ENCODE data around the gene CMTM3. TPM values are rescaled to one million over a fixed set of nuclear protein-coding genes. Genes with fewer than 3 reads are reported as not detected.
"Not testable (repeated sequence)": the region's sequence is repeated elsewhere in the genome, so short reads cannot be mapped to it uniquely, and the experiment has no call there.

The CMTM3 gene
- polyA plus RNA-seq, 1 experiment, result 33.5 TPM

GRCh38 chr16:66562986-66563385, 41.5 kb upstream of the CMTM3 start:
- no peak for TF ChIP-seq CTCF (IDR thresholded peaks at IDR 0.05; ENCODE audit: low read depth, low read length)
- CTCF ChIA-PET, result interaction anchor here (1.1 to 2.3 kb wide), 5 partner anchors 8 to 310 kb away, joined by 3 to 8 read pairs (median 4); no protein-coding TSS in a partner anchor
- H3K9me3 ChIP-seq (ENCODE audit: control insufficient read depth, insufficient read depth, low read length), result no peaks in the 10 kb centered on the region; the same call in 1 of the 2 replicates
- H3K27me3 ChIP-seq (ENCODE audit: control insufficient read depth, insufficient read depth, low read length), result no peaks in the 10 kb centered on the region
- no peak for DNase-seq (ENCODE audit: low read depth, low spot score)
- no peak overlapping the region for H3K27ac ChIP-seq (ENCODE audit: low read depth, low read length)
- no peak overlapping the region for H3K4me3 ChIP-seq (ENCODE audit: low read depth, low read length)
- POLR2A ChIA-PET, result no interaction called here

- no peak for TF ChIP-seq CTCF (IDR thresholded peaks at IDR 0.05; ENCODE audit: low read depth, low read length)
- Histone ChIP-seq H3K27me3 (ENCODE audit: control insufficient read depth, insufficient read depth, low read length) (no peaks in the 10 kb centered on the region), H3K4me3 (ENCODE audit: low read depth, low read length) (no peak overlapping the region), H3K9me3 (ENCODE audit: control insufficient read depth, insufficient read depth, low read length) (no peaks in the 10 kb centered on the region; the same call in 1 of the 2 replicates), H3K27ac (ENCODE audit: low read depth, low read length) (no peak overlapping the region)
- CTCF ChIA-PET, result interaction anchor here (0.6 to 2.3 kb wide), 5 partner anchors 45 to 326 kb away, joined by 3 to 8 read pairs (median 4); no protein-coding TSS in a partner anchor
- POLR2A ChIA-PET, result interaction anchor here (1.2 kb wide), 1 partner anchor 11 kb away, joined by 3 read pairs; the partner anchor contains the start of gene CKLF
- no peak for DNase-seq (ENCODE audit: low read depth, low spot score)
Observed at GRCh38 chr16:66563574-66564334, 40.8 kb upstream of the CMTM3 start.

GRCh38 chr16:66566051-66566901, 38.2 kb upstream of the CMTM3 start, which contains the start of gene CMTM1:
TSS of gene CMTM1 (plus strand) at chr16:66566439. CDS start at chr16:66566514, 75 bp downstream.
- no peak within 1 kb of the TSS for H3K4me3 ChIP-seq (ENCODE audit: low read depth, low read length)
- H3K27me3 ChIP-seq (ENCODE audit: control insufficient read depth, insufficient read depth, low read length), result no peaks in the 10 kb centered on the region
- H3K27ac ChIP-seq (ENCODE audit: low read depth, low read length), result no peak within 1 kb of the TSS
- DNase-seq (ENCODE audit: low read depth, low spot score), result no peak
- ChIA-PET CTCF (no interaction called here), POLR2A (no interaction called here)
- TF ChIP-seq CTCF (IDR thresholded peaks at IDR 0.05; ENCODE audit: low read depth, low read length), result no peak
- H3K9me3 ChIP-seq (ENCODE audit: control insufficient read depth, insufficient read depth, low read length), result no peaks in the 10 kb centered on the region; the same call in 1 of the 2 replicates

- H3K9me3 ChIP-seq (ENCODE audit: control insufficient read depth, insufficient read depth, low read length); POLR2A ChIA-PET; H3K4me3 ChIP-seq (ENCODE audit: low read depth, low read length); H3K27ac ChIP-seq (ENCODE audit: low read depth, low read length); DNase-seq (ENCODE audit: low read depth, low spot score); H3K27me3 ChIP-seq (ENCODE audit: control insufficient read depth, insufficient read depth, low read length); CTCF ChIA-PET: not testable (repeated sequence)
Observed at GRCh38 chr16:66567270-66567669, 37.2 kb upstream of the CMTM3 start.

GRCh38 chr16:66568355-66568754, 36.1 kb upstream of the CMTM3 start:
- H3K4me3 ChIP-seq (ENCODE audit: low read depth, low read length), result no peak overlapping the region
- no peaks in the 10 kb centered on the region for H3K27me3 ChIP-seq (ENCODE audit: control insufficient read depth, insufficient read depth, low read length)
- no peak overlapping the region for H3K27ac ChIP-seq (ENCODE audit: low read depth, low read length)
- no peak for DNase-seq (ENCODE audit: low read depth, low spot score)
- TF ChIP-seq CTCF (IDR thresholded peaks at IDR 0.05; ENCODE audit: low read depth, low read length), result no peak
- no peaks in the 10 kb centered on the region; the same call in 1 of the 2 replicates for H3K9me3 ChIP-seq (ENCODE audit: control insufficient read depth, insufficient read depth, low read length)
- ChIA-PET POLR2A (no interaction called here), CTCF (interaction anchor here (0.8 kb wide), 1 partner anchor 36 kb away, joined by 3 read pairs; no protein-coding TSS in a partner anchor)

Data from AG04450 (cell line).